Naive thymus-derived CD8-positive, alpha-beta T cell (primary cell): Measurements from ENCODE around the gene AZU1. TPM values are rescaled to one million over a fixed set of nuclear protein-coding genes. Genes with fewer than 3 reads are reported as not detected.

Experiments used
- ATAC-seq, 2 donors: fragments of 150-1000 bp; cut with Tn5 transposase in 1 of 2; sonication (Bioruptor Pico), chemical (Tn5 transposase) in 1 of 2; 1 replicate in 1 of 2; 2 replicates in 1 of 2; pipeline ENCODE4 v1.10.0; 2021; ENCODE audit warnings: mild to moderate bottlenecking in 2 of 2, moderate library complexity in 2 of 2
- POLR2A ChIA-PET: fragments of 350-600 bp; sonication (Branson Sonifier 250); formaldehyde crosslinking; loops from one replicate; lab custom pipeline; 2021; ENCODE audit warnings: antibody characterized with exemption; lab: Charles Lee
- DNase-seq, 10 donors: peaks; one replicate each; pipeline versions ENCODE4 v3.0.0 to v3.0.0-alpha.2; 2020 to 2022
- H3K27ac Mint-ChIP-seq, 10 donors: one replicate each; pipeline ENCODE4 v1.8.0; 2020 to 2022; ENCODE audit warnings: mild to moderate bottlenecking in 10 of 10, mixed read lengths in 10 of 10, moderate library complexity in 4 of 10, inconsistent platforms in 1 of 10
- H3K27me3 Mint-ChIP-seq, 5 donors: one replicate each; pipeline ENCODE4 v1.8.0; 2021 to 2022; ENCODE audit warnings: mixed read lengths in 5 of 5
- H3K36me3 Mint-ChIP-seq, 3 donors: one replicate each; pipeline ENCODE4 v1.8.0; 2020 to 2022; ENCODE audit warnings: mixed read lengths in 3 of 3, mild to moderate bottlenecking in 2 of 3, inconsistent platforms in 1 of 3
- H3K4me1 Mint-ChIP-seq, 4 donors: one replicate each; pipeline ENCODE4 v1.8.0; 2021 to 2022; ENCODE audit warnings: mixed read lengths in 4 of 4
- H3K4me3 Mint-ChIP-seq, 10 donors: one replicate each; pipeline ENCODE4 v1.8.0; 2020 to 2022; ENCODE audit warnings: mild to moderate bottlenecking in 10 of 10, mixed read lengths in 10 of 10, moderate library complexity in 6 of 10, inconsistent platforms in 1 of 10
- H3K9me3 Mint-ChIP-seq, 9 donors: one replicate each; pipeline ENCODE4 v1.8.0; 2020 to 2022; ENCODE audit warnings: mixed read lengths in 9 of 9, mild to moderate bottlenecking in 3 of 9, inconsistent platforms in 1 of 9, moderate library complexity in 1 of 9
- polyA plus RNA-seq, 3 donors: library from polyadenylated mRNA; unstranded; fragments of 300-500 nt; fragmentation: Illumina TruSeq; gene quantifications; one replicate each; pipeline ENCODE4 v1.2.3, GENCODE V29; 2021
- total RNA-seq, 8 experiments: library from RNA in 2 of 8; stranded (reverse) in 2 of 8; gene quantifications; one replicate each; pipeline ENCODE4 v1.2.3 and lab custom pipeline; 2021 to 2026

AZU1 gene
- total and polyA plus RNA-seq, 5 experiments from 2014 or later: 0.21 to 0.36 TPM; not detected in 3

- ATAC-seq (no peak), DNase-seq (no peak)
- POLR2A ChIA-PET: interaction anchor here (13.5 kb wide), 1 partner anchor 62 kb away, joined by 165 read pairs; the partner anchor contains the start of genes KISS1R and R3HDM4
- Mint-ChIP-seq H3K4me3 (no peak overlapping the region), H3K9me3 (no peaks in the 10 kb centered on the region), H3K27ac (no peak overlapping the region), H3K27me3 (peaks cover 0 to 27% (median 0%) of the 10 kb centered on the region in 5 donors), H3K36me3 (no peaks in the 10 kb centered on the region), H3K4me1 (peaks cover 0 to 9% (median 2%) of the 10 kb centered on the region in 4 donors)
Measured at GRCh38 chr19:855566-856120, 28.0 kb downstream of the AZU1 start.

GRCh38 chr19:858284-858683, 30.6 kb downstream of the AZU1 start:
- peak overlapping the region in 1 of 10 donors; percentile 43 for H3K27ac Mint-ChIP-seq
- ATAC-seq: no peak

GRCh38 chr19:858868-859843, 31.5 kb downstream of the AZU1 start, which contains the start of gene CFD:
TSS of gene CFD (plus strand) at chr19:859664. CDS start at chr19:859690, 26 bp downstream.
- DNase-seq: no peak
- Mint-ChIP-seq H3K27ac (no peak within 1 kb of the TSS), H3K4me3 (peak within 1 kb of the TSS in 9 of 10 donors; percentile 6 to 63 (median 41)), H3K9me3 (no peaks in the 10 kb centered on the region), H3K27me3 (peaks cover 0 to 13% (median 0%) of the 10 kb centered on the region in 5 donors), H3K36me3 (no peaks in the 10 kb centered on the region), H3K4me1 (peaks cover 7 to 25% (median 16%) of the 10 kb centered on the region in 4 donors)
- ATAC-seq: no peak
- POLR2A ChIA-PET: interaction anchor here (0.8 to 13.5 kb wide), 5 partner anchors 20 to 125 kb away, joined by 3 to 165 read pairs (median 6); partner anchors contain the start of genes KISS1R, R3HDM4 and WDR18

More at GRCh38 chr19:858284-858683, 30.6 kb downstream of the AZU1 start:
- Mint-ChIP-seq H3K4me3 (no peak overlapping the region), H3K9me3 (no peaks in the 10 kb centered on the region), H3K27me3 (peaks cover 0 to 13% (median 0%) of the 10 kb centered on the region in 5 donors), H3K4me1 (peaks cover 7 to 16% (median 10%) of the 10 kb centered on the region in 4 donors), H3K36me3 (no peaks in the 10 kb centered on the region)
- POLR2A ChIA-PET: interaction anchor here (0.6 to 13.5 kb wide), 5 partner anchors 14 to 88 kb away, joined by 3 to 165 read pairs (median 5); partner anchors contain the start of genes KISS1R and R3HDM4
- no peak for DNase-seq

GRCh38 chr19:861141-861755, 33.6 kb downstream of the AZU1 start:
- Mint-ChIP-seq H3K27ac (no peak overlapping the region), H3K36me3 (no peaks in the 10 kb centered on the region), H3K4me3 (peak overlapping the region in 2 of 10 donors; percentile 43 to 70)

GRCh38 chr19:861756-862580, 34.3 kb downstream of the AZU1 start:
- Mint-ChIP-seq H3K27me3 (peaks cover 0 to 11% (median 0%) of the 10 kb centered on the region in 5 donors), H3K9me3 (no peaks in the 10 kb centered on the region), H3K4me3 (peak overlapping the region in 7 of 10 donors; percentile 58 to 78 (median 69)), H3K4me1 (peaks cover 7 to 28% (median 18%) of the 10 kb centered on the region in 4 donors), H3K36me3 (no peaks in the 10 kb centered on the region), H3K27ac (peak overlapping the region in 1 of 10 donors; percentile 86)
- POLR2A ChIA-PET: interaction anchor here (0.6 to 13.5 kb wide), 11 partner anchors 31 to 407 kb away, joined by 3 to 165 read pairs (median 10); partner anchors contain the start of genes CIRBP, KISS1R, MED16 and R3HDM4
- ATAC-seq (peak; percentile 10 to 49), DNase-seq (peak; percentile 47 to 85 (median 63))

More at GRCh38 chr19:861141-861755, 33.6 kb downstream of the AZU1 start:
- H3K27me3 Mint-ChIP-seq: peaks cover 0 to 11% (median 0%) of the 10 kb centered on the region in 5 donors
- POLR2A ChIA-PET: interaction anchor here (0.6 to 13.5 kb wide), 6 partner anchors 12 to 218 kb away, joined by 3 to 165 read pairs (median 4); partner anchors contain the start of genes KISS1R, MED16, R3HDM4 and RNU6-9
- DNase-seq: no peak
- peaks cover 7 to 28% (median 18%) of the 10 kb centered on the region in 4 donors for H3K4me1 Mint-ChIP-seq
- no peaks in the 10 kb centered on the region for H3K9me3 Mint-ChIP-seq
- no peak for ATAC-seq

GRCh38 chr19:862581-863314, 35.1 kb downstream of the AZU1 start:
- H3K9me3 Mint-ChIP-seq: no peaks in the 10 kb centered on the region
- peaks cover 9 to 26% (median 19%) of the 10 kb centered on the region in 4 donors for H3K4me1 Mint-ChIP-seq
- H3K27ac Mint-ChIP-seq: peak overlapping the region; percentile 52 to 90 (median 82)
- DNase-seq (peak; percentile 67 to 90 (median 80)), ATAC-seq (peak; percentile 47 to 68)
- peak overlapping the region; percentile 64 to 85 (median 72) for H3K4me3 Mint-ChIP-seq
- H3K27me3 Mint-ChIP-seq: peaks cover 0 to 8% (median 0%) of the 10 kb centered on the region in 5 donors
- H3K36me3 Mint-ChIP-seq: peaks cover 0 to 6% (median 0%) of the 10 kb centered on the region in 3 donors
- POLR2A ChIA-PET: interaction anchor here (0.9 to 13.5 kb wide), 13 partner anchors 17 to 407 kb away, joined by 3 to 165 read pairs (median 9); partner anchors contain the start of genes CIRBP, KISS1R, MED16 and R3HDM4

- POLR2A ChIA-PET: interaction anchor here (0.6 to 13.5 kb wide), 23 partner anchors 9 to 406 kb away, joined by 3 to 165 read pairs (median 5); partner anchors contain the start of genes CIRBP, KISS1R, MED16 and R3HDM4
- Mint-ChIP-seq H3K27ac (peak overlapping the region in 9 of 10 donors; percentile 63 to 90 (median 81)), H3K4me3 (peak overlapping the region; percentile 60 to 85 (median 74)), H3K36me3 (peaks cover 0 to 7% (median 0%) of the 10 kb centered on the region in 3 donors), H3K9me3 (no peaks in the 10 kb centered on the region), H3K4me1 (peaks cover 9 to 26% (median 19%) of the 10 kb centered on the region in 4 donors), H3K27me3 (peaks cover 0 to 5% (median 0%) of the 10 kb centered on the region in 5 donors)
- no peak for ATAC-seq
- DNase-seq: no peak
Measured at GRCh38 chr19:863315-863620, 35.6 kb downstream of the AZU1 start.

- DNase-seq (no peak), ATAC-seq (no peak)
- peaks cover 0 to 28% (median 4%) of the 10 kb centered on the region in 3 donors for H3K36me3 Mint-ChIP-seq
- H3K4me1 Mint-ChIP-seq: peaks cover 13 to 30% (median 18%) of the 10 kb centered on the region in 4 donors
- no peak overlapping the region for H3K27ac Mint-ChIP-seq
- no peak overlapping the region for H3K4me3 Mint-ChIP-seq
- peaks cover 0 to 2% (median 0%) of the 10 kb centered on the region in 5 donors for H3K27me3 Mint-ChIP-seq
- H3K9me3 Mint-ChIP-seq: no peaks in the 10 kb centered on the region
- POLR2A ChIA-PET: interaction anchor here (0.8 to 13.5 kb wide), 6 partner anchors 27 to 153 kb away, joined by 3 to 165 read pairs (median 6); partner anchors contain the start of genes KISS1R, MED16, R3HDM4 and RNU6-9
Measured at GRCh38 chr19:866769-867300, 39.2 kb downstream of the AZU1 start.

- DNase-seq: no peak
- Mint-ChIP-seq H3K36me3 (peaks cover 0 to 28% (median 4%) of the 10 kb centered on the region in 3 donors), H3K27me3 (peaks cover 0 to 2% (median 0%) of the 10 kb centered on the region in 5 donors), H3K4me1 (peaks cover 15 to 35% (median 22%) of the 10 kb centered on the region in 4 donors), H3K4me3 (no peak overlapping the region), H3K27ac (peak overlapping the region in 3 of 10 donors; percentile 43 to 74 (median 57)), H3K9me3 (no peaks in the 10 kb centered on the region)
- POLR2A ChIA-PET: interaction anchor here (0.8 to 13.5 kb wide), 5 partner anchors 26 to 152 kb away, joined by 3 to 165 read pairs (median 3); partner anchors contain the start of genes KISS1R, MED16, R3HDM4 and RNU6-9
- ATAC-seq: no peak
Measured at GRCh38 chr19:867301-867793, 39.7 kb downstream of the AZU1 start.
